NT2/D1 (cell line): Measurements from ENCODE around the gene NFATC3.

Source experiments
- SUZ12 ChIP-seq: IDR thresholded peaks from 2 replicates; pipeline ENCODE4 v1.6.1; 2011; ENCODE audit not compliant: insufficient read length, insufficient read depth; ENCODE audit errors: extremely low read depth
- YY1 ChIP-seq: IDR thresholded peaks from 2 replicates; pipeline ENCODE4 v1.6.1; 2011; ENCODE audit not compliant: insufficient read length, insufficient read depth
- ZNF274 ChIP-seq: IDR thresholded peaks from 2 replicates; pipeline ENCODE4 v1.6.1; 2011; ENCODE audit warnings: mild to moderate bottlenecking, low read depth, low read length

DNA sequence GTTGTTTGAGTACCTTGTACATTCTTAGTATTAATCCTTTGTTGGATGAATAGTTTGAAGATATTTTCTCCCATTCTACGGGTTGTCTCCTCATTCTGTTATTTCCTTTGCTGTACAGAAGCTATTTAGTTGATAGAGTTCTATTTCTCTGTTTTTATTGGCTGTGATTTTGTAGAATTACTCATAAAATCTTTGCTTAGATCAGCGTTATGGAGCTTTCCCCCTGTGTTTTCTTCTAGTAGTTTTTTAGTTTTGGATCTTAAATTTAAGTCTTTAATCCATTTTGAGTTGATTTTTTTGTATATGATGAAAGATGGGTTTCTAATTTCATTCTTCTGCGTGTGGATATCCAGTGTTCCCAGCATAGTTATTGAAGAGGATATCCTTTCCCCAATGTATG, 45.4 kb downstream of the NFATC3 start:
- TF ChIP-seq ZNF274 = no peak
- no peak for TF ChIP-seq SUZ12
- no peak for TF ChIP-seq YY1
